VCaP (cell line): Measurements from ENCODE around the gene TSPAN19.

Experiments used
- H3K27ac ChIP-seq: fragments of 450-650 bp; 2 replicates; pipeline ENCODE4 v1.5.1; 2017
- TF ChIP-seq, protein P1 (sequence below): fragments of 450-650 bp; conservative IDR thresholded peaks from 2 replicates; pipeline ENCODE4 v1.5.1; 2017; ENCODE audit warnings: mild to moderate bottlenecking, moderate library complexity

The TSPAN19 gene

DNA sequence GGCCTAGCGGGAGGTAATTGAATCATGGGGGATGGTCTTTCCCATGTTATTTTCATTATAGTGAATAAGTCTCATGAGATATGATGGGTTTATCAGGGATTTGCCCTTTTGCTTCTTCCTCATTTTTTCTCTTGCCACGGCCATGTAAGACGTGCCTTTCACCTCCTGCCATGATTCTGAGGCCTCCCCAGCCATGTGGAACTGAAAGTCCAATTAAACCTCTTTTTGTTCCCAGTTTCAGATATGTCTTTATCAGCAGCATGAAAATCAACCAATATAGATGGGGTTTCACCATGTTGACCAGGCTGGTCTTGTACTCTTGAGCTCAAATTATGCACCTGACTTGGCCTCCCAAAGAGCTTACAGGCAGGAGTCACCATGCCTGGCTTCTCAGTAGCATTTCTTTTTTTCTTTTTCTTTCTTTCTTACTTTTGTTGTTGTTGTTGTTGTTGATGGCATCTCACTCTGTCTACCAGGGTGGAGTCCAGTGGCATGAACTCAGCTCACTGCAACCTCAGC lies 33.2 kb downstream of the TSPAN19 start:
- no peak overlapping the region for H3K27ac ChIP-seq
- TF ChIP-seq, protein P1, sequence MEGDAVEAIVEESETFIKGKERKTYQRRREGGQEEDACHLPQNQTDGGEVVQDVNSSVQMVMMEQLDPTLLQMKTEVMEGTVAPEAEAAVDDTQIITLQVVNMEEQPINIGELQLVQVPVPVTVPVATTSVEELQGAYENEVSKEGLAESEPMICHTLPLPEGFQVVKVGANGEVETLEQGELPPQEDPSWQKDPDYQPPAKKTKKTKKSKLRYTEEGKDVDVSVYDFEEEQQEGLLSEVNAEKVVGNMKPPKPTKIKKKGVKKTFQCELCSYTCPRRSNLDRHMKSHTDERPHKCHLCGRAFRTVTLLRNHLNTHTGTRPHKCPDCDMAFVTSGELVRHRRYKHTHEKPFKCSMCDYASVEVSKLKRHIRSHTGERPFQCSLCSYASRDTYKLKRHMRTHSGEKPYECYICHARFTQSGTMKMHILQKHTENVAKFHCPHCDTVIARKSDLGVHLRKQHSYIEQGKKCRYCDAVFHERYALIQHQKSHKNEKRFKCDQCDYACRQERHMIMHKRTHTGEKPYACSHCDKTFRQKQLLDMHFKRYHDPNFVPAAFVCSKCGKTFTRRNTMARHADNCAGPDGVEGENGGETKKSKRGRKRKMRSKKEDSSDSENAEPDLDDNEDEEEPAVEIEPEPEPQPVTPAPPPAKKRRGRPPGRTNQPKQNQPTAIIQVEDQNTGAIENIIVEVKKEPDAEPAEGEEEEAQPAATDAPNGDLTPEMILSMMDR = no peak

DNA sequence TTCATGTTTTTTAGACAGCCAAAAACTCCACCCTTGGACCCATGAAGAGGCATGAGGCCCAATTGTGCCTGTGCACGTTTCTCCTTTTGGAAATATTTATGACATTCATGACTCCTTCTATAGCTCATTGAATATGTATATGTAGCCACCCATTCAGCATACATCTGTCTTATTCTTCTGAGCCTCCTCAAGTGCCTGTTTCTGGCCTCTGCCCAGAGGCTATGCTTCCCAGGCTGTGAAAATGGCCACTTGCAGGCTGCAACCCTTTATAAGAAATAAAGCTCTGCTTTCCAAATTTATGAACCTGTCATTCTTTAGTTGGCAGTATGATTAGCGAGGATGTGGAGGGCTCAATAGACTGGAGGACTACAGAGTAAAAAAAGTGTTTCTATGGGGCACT lies 35.3 kb downstream of the TSPAN19 start:
- TF ChIP-seq, protein P1 = no peak
- no peak overlapping the region for H3K27ac ChIP-seq

DNA sequence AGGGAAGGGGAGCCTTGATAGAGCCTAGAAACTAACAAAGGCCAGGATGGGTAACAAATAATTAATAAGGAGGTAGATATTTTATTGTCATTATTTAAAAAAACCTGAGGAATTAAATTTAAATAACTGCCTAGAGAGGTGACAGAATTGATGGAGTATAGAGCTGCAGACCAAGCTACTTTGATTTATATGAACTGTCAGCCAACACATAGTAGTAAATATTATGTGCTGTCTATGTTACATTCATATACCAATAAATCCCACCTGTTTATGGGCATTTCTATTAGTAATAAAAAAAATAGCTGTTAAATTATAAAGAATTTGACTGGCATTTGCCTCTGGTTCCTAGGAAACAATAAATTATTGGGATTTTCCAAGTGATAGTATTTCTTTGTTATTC lies 37.7 kb downstream of the TSPAN19 start:
- no peak overlapping the region for H3K27ac ChIP-seq
- TF ChIP-seq, protein P1 = no peak

DNA sequence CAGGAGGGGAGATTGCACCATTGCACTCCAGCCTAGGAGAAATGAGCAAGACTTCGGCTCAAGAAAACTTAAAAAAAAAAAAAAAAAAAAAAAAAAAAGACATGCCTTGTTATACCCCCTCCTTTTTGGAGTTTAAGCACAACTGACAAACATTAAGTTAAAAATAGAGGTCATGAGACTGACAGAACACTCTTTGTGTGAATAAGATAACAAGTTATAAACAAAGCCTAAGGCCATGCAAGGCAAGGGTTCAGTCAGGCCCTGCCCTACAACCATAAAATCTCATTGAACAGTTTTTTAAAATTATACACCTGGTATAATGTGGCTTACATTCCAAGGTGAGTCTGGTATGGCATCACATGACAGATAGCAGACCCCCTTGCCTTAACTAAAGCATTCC lies 39.3 kb downstream of the TSPAN19 start:
- H3K27ac ChIP-seq = no peak overlapping the region
- TF ChIP-seq, protein P1 = no peak

DNA sequence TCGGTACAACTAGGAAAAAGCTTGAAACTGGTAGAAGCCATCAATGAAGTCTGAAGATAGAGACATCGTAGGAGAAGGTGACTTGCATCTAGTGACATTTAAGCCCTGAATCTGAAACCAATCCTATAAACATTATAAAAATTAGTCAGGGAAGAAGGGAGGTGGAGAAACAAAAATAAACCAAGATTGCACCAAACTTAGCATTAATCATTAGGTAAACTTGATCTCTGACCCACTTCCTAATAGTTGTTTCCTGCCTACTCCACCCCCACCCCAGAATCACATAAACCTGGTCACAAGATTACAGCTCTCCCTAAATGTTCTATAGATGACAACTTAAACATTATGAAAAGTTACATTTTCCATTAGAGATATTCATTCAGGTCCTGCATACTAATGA lies 40.4 kb downstream of the TSPAN19 start:
- H3K27ac ChIP-seq = no peak overlapping the region
- TF ChIP-seq, protein P1 = no peak

DNA sequence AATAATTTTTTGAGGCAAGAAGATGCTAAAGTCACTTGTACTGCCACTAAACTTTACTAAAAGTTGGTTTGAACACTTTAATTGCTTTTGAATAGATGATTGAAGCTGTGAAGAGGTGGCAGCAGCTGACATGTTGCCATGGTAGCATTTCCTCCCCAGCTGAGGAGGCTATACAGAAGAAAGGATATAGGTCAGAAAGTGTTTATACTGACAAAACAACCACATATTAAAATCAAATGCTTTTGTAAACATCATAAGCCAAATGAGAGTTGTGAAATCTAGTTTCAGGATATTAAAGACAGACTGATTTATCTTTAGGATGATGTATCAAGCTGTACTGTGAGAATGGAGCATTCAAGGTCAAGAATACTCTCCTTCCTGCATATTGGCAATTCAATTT lies 41.7 kb downstream of the TSPAN19 start:
- no peak overlapping the region for H3K27ac ChIP-seq
- TF ChIP-seq, protein P1 = no peak

DNA sequence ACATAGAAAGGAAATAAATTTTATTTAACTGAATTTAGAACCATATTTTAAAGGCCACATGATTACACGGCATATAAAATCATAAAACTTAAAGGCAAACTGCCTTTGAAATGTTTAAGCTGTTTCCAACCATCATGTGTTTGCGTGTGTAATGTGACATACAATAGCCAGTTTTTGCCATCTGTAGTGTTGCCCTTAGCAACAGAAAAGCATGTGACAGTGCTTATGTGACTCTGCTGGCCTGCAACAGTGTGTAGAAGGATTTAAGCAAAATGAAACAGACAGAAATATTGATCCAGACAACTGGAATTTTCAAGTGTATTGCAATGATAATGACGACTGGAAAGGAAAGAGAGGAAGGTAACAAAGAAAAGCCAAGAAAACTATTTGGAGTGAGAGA lies 49.5 kb downstream of the TSPAN19 start:
- TF ChIP-seq, protein P1 = no peak
- no peak overlapping the region for H3K27ac ChIP-seq
